NCI-H1694 treated with DMSO at 0.1 percent for 48 hours (cell line): ENCODE data around the gene TSHZ1.
"Not testable (repeated sequence)": the region's sequence is repeated elsewhere in the genome, so short reads cannot be mapped to it uniquely, and the experiment has no call there.

Experiments
- DNase-seq: peaks from one replicate; lab custom pipeline; 2025; lab: John Stamatoyannopoulos, UW

TSHZ1 gene

DNA sequence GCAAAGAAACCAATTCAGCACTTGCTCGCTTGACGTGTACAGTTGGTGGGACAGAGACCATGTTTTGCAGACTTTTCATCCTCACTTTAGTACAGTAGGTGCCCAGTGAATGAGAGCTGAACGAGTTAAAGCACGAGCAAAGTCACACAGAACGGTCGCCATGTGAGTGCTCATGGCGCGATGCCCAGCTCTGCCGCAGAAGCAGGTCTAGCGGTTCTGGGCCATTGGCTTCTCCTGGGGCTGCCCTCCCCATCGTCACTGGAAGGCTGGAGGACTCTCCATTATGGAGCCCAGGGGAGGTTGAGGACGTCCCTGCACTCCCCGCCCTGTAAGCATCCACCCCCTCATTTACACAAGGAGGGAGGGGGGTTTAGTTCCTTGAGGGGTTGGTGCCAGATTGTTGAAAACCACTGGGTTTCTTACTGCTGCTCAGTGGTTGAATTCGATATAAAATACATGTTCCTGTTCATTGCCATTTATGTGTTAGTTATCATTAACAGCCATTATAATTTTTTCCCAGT is 26.6 kb upstream of the TSHZ1 start:
- no peak for DNase-seq

DNA sequence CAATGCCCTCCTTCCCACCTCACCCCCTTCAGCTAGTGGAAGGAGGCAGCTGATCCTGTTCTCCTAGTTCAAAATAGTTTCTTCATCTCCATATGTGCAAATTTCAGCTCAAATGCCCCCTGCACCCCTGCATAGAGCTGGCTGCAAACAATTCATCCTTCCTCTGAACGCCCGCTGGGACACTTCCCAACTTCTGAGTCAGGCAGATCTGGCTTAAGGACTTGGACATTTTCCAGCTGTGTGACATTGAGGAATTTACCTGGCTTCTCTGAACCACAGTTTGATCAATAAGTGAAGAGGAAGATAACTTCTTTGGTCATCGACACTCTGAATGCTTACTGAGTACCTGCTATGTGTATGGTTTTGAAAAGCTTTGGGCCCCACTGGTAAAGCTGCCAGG is 25.1 kb upstream of the TSHZ1 start:
- DNase-seq: no peak

DNA sequence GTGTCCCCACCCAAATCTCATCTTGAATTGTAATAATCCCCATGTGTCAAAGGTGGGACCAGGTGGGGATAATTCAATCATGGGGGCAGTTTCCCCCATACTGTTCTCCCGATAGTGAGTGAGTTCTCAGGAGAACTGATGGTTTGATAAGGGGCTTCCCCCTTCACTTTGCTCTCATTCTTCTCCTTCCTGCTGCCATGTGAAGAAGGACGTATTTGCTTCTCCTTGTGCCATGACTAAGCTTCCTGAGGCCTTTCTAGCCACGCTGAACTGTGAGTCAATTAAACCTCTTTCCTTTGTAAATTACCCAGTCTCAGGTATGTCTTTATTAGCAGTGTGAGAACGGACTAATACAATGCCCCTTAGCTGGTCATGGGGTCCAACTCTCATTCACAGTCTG is 22.9 kb upstream of the TSHZ1 start:
- DNase-seq: not testable (repeated sequence)

DNA sequence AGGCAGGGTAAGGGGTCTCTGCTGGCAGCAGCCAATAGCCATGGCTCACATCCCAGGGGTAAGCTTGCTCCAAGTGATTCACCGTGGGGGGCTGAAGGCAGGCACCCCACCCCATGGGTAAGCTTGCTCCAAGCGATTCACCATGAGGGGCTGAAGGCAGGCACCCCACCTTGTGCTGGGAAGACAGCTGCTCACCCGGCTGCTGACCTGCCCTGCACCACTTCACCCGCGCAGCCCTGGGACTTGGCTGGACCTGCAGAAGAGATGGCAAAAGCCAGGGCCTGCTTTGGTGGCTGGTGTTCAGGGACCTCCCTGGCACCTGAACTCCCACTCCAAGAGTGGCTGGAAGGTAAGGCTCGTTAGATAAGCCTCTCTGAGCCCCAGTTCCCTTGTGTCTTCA is 20.9 kb upstream of the TSHZ1 start:
- no peak for DNase-seq

DNA sequence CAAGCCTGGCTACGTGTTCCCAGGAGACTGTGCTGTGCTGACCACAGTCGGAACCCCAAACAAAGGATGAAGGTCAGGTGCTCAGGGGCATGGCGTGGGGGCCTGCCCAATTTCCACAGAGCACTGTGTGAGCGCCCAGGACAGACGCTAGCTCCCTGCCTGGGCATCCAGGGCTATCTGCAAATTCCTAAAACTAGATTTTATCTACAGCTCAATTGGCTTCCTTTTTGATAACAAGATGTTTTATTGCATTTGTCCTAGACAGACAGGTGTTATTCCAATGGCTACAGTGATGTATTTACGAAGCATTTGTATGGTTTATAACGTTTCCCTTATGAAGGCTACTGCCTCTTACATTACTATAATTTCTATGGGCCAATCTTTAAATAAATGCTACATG is 17.7 kb upstream of the TSHZ1 start:
- no peak for DNase-seq

DNA sequence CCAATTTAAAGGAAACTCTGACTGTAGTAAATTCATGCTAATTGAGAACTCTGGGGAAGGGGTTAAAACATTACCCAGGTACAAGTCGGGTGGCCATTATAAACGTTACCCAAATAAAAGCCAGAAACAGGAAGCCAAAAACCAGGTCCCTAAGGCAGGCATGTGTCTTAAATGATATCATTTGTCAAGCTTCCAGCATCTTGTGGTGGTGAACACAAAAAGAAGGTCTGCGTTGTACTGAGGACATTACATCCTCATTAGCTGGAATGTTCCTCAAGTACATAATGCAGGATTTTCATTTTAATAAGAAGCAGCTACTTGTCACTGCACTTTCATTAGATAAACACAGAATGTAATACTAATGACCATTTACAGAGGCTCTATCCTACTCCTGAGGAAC is 12.6 kb upstream of the TSHZ1 start:
- no peak for DNase-seq

DNA sequence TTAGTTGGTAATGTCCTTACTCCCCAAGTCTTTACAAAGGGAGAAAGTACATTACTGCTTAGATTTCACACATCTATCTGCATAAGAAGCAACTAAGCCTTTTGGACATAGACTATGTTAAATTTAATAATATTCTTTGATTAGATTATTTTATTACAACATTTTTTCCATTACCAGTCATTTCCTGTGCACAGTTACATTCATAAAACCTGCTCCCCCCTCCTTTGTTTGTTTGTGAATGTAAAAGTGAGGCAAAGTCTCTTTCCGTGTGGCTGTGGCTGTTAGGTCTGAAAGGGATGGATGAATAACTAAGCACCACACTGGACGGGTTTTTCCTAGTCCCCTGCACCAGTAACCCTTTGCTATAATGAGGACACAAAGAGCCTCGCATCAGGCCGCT is 11.3 kb upstream of the TSHZ1 start:
- DNase-seq: no peak

DNA sequence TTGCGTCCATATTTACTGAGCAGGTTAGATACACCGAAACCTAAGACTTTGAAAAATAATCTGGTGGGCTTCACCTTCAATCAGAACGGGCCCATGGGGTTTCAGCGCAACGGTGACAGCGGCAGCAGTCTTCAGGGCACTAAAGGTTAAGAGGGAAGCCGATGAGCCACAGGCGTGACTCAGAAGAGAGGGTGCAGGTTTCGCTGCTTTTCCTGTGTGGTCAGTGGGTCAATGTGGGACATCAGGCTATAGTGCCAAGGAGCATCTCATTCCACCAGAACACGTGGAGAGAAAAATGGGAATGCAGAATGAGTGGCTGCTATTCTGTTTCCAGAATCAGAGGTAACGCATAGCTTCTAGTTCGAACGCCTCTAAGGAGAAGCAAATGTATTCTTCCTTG is 10.5 kb upstream of the TSHZ1 start:
- no peak for DNase-seq

DNA sequence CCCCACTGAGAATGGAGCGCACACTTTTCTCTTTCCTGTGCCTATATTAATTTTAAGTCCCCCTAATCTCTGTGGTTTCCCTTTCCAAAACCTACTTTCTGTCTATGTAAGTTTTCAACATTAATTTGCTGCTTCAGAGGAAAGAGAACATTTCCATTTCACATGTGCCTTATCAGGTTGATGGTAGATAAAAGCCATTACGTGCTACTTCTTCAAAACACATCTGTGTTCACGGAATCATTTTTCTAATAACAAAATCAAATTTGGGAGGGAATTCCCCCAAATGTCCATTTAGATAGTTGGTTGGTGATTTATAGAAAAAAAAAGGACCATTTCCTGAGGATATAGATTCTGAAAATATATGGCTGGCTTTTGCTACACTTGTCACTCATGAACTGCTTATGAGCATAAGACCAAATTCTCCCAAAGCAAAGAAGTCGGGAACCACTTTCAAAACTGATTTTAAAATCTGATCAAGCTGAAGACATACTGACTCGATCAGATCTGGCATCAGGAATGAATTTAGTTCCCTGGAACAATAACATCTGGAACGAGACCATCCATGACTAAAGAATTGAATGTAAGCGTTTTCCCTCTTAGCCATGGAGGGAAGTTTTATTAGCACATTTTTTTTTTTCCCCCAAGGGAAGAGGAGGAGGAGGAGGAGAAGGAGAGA is 9.9 kb upstream of the TSHZ1 start:
- no peak for DNase-seq

DNA sequence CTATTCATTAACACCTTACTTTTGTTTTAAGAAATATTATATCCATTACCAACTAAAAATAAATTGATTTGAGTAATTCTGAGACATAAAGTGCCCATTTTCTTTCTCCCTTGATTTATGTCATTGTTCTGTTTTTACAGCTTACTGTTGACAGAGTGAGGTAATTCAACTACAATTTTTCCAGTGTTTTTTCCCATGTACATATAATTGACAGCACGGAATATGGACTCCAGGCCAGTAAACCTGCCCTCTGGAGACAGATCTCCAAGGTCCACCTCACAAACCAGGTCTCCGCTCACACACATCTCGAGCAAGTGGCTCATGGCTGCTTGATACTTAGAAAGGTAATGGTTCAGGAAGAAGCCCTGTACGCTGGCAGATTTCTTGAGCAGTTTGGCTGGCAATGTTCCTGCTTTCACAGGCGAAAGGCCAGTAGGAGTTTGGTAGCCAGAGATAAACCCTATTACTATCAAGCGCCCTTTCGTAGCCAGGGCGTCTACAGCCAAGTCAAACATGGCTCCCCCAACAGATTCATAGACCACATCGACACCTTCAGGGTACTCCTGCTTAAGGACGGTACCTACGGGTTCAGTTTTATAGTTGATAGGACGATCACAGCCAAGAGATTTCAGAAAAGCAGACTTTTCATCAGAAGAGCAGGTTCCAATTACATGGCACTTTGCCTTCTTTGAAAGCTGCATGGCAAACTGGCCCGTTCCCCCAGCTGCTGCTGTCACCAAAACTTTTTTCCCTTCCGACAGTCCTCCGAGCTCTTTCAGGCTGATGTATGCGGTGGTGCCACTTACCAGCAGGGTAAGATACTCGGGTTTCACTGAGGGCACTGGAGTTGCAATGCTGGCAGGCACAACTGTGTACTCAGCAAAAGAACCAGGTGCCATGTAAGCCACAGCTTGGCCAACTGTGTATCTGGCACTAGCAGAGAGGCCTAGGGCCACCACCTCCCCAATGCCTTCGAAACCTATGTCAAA is 9.0 kb upstream of the TSHZ1 start:
- no peak for DNase-seq

DNA sequence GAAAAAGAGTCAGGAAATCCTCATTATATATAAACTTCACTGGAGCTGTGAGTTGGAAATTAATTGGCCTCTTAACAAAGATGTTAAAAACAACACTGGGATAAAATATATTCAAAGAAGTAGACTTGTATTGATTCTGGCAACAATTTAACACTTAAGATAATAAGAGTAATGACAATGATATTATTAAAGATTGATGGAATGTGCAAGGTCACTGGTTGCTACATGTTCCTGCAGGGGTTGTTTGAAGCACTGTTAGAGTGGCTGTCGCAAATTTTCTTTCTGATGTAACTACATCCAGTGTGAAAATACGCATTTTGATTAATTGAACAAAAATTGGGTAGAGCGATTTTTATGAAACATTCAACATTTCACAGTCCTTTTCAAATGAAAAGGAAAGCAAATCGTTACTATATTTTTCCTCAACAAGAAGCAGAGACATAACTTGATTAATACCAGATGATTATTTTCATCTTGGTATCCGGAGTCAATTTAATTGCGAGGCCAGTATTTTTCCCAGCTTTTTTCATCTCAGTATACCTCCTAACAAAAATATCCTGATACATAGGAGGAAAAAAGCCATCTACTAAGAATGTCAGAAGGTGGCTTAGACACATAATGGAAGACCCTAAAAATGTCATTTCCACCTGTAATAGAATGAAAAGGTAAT is 7.8 kb upstream of the TSHZ1 start:
- DNase-seq: no peak

DNA sequence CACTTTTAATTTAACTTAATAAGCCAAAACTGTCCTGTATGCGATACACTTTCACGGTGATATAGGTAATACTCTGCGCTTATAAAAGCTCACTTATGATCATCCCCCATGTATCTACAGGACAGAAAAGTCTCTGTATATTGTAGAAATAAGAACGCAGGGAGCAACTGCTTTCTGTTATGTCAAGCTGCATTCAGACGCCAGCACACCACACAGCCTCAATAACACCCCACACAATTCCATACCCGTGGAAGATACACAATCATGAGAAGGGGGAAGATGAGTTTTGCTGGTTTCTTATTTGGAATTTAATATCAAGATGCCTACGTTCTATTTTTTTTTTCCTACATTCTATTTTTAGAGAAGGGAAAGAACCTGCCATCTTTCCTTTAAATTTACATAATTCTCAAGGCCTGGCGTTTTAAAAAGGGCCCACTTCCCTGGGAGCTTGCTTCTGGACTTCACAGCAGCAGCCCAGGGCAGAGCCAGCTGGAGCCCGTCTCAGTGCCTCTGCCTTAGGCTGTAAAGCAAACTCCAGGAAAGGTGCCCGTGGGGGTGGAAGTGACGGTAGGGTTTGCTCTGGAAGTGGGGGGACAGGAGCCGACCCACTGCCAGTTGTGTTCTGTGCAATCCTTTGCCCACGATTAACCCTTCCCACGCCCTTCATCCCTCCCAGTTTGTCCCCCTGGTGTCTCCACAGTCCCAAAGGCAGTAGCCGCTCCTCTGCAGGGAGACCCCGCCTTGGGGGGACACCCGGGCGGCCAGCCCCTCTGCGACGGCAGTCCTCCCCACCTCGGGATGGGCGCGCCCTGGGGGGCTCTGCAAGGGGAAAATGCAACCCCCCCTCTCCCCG is 7.0 kb upstream of the TSHZ1 start:
- DNase-seq: no peak

DNA sequence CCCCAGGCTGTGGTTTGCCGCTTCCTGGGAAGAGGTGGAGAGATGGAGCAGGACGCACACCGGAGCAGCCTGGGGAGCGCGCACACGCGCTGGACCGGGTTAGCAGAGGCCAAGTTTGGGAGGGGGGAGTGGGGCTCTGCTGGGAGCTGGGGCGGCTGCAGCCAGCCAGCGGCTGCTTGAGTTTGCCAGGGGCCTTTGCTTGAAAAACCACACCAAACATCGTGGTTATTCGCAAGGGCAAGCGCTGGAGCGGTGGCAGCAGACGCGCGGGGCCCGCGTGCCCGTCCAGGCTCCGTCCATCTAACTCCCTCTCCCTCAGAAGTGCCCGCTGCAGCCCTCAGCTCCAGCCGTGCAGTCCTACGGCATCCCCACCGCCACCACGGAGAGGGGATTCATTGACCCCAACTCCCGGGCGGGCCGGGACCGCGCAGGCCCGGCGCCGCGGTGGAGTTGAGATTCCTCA is 6.3 kb upstream of the TSHZ1 start:
- no peak for DNase-seq

DNA sequence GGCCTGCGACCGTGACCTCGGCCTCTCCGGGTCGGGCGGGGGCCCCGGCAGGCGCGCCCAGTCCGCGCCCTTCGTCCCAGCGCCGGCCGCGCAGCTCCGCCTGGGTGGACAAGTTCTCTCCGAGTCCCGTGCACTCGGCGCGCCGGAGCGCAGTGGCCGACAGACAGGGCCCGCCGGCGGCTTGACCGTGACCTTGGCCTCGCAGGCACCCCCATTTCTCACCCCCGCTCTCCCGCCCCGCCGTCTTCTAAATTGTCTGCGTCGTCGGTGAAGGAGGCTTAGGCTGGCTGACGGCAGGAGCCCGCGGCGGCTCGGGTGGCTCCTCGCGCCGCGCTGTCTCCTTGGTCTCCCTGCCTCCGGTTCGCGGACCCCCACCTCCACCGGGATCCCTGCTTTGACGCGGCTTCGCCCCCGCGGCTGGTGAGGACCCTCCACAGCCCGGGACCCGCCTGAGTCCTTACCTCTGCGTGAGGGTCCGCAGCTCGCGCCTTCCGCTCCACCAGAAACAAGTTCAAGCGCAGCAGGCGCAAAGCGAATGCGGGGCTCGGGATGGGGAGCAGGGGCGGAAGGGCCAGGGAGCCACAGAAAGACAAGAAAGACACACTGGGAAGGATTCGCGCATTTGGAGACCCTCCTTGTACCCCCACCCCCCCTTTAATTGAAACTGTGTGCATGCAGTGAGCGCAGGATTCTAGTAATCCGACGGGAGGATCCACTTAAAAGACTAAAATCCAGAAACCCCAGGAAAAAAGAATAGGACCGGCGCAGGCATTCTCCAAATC is 5.7 kb upstream of the TSHZ1 start:
- DNase-seq: no peak

DNA sequence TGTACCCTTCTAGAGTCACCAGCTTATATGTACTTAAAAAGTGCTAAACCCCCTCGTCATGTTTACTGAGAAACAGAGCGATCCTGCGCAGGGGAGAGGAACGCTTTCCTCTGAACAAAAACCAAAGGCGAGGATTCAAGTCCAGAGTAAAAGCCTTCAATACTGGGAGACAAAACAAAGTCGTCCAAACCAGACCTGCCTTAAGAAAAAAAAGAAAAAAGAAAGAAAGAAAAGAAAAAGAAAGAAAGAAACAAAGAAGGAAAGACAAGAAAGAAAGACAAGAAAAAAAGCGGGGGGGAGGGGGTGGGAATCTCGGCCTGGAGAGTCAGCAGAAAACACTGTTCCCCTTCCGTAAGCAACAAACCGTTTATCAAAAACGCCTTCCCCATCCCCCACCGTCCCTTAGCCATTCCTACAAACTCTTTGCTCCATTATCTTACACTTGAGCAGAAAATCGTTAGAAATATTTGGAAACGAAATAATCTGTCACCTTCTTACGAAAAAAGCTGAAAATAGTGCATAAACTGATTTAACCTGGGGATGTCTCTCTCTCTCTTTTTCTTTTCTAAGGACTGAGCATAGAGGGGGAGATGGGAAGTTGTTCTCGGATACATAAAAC is 5.0 kb upstream of the TSHZ1 start:
- DNase-seq: no peak

DNA sequence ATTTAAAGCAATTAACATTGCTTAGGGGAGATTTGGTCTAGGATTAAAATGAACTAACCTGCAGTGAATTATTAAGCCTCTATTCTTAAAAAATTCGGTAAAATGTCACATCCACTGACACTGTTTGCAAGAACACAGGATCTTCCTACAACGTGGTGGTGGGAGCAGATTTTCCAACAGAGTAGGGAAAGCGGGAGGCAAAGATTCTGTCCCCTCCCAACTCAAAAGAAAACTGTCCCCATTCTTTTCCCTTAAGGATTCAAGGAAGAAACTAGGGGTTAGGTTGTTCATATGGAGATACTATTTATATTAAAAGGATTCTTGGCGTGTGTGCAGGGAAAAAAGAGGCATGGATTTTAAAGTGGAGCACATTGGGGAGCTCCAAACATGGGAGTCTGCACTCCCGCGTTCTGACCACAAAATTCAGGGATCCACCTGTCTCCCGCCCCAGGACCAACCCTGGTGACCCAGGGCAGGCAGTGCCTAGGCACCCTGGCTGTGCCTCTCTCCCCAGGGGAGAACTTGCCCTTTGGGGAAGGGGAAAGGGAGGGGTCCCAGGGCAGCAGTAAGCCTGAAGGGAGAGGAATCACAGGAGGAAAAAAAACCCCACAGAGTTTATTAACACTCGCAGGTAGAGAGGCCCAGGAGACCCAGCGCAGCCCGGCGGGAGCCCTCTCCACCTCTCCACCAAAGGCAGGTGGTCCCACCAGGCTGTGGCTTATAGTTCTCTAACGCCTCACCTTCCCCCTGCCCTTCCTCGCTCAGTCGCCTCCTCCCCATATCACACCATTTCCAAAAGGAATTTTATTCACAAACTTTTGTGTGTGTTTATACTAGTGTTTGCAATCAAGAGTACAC is 3.9 kb upstream of the TSHZ1 start:
- DNase-seq: no peak

DNA sequence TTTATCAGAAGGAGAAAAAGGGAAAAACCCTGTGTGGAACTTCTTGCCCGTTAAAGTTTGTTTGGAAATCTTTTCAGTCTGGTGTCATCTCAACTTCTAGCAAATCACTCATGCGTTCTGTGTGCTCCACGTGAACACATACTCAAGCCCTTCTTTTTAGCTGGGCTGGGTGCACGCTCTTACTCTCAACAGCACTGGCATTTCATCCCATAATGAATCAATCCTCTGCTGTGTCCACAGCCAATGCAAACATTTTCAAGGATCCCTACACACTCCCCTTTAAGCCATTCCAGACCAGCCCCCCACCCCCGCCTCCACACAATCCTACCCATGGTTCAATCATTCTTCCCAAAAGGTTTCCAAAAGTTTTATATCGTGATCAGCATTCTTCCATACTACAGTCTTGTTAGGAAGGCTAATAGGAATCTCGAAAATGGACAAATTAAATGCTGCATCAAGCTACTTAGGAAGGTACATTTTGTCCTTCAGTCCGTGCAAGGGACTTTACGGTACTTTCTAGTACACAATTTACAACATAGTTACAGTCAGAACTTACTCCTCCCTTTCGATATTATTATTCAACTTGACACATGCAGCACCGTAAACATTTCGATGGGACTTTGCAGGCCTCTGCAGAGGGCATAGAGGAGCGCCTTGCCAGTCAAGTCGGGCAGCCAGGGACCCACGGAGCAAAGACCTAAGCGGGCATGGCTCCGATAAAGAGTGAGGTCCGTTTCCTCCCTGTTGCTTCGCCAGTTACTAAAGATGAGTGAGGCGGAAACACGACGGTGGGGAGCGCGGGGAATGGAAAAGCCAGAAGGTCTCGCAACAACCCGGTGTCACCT is 3.1 kb upstream of the TSHZ1 start:
- no peak for DNase-seq

DNA sequence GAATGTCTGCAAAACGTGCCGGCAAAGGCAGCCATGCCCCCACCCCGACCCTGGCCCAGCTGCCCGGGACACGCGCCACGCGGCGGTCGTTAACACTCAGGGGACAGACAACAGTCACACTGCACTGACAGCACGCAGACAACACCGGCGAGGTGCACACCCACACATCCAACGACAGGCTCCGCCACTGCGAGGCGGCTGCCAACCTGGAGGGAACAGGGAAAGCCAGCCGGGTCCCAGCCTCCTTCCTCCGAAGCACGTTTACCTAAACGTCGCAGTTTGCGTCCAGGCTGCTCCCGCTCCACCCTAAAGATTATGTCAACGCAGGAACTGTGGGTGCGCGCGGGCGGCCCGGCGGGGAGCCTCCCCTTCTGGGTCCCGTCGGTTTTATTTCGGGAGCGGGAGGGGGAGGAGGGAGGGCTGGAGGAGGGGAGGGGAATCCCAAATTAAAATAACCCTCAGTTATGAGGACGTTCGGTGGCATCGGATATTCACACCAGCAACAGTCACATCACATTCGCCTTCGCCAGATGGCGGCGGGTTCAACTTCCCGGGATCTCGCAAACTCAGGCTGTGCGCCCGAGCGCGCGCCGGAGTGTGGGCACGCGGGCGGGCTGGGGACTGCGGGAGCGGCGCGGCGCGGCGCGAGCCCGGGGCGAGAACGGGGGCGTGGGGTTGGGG is 2.3 kb upstream of the TSHZ1 start:
- peak; percentile 45 for DNase-seq
